UCSD-AML1 (cell line): ENCODE results near the gene ZYX.
"Not testable (repeated sequence)": the region's sequence is repeated elsewhere in the genome, so short reads cannot be mapped to it uniquely, and the experiment has no call there.

Experiments
- DNase-seq: peaks from one replicate; lab custom pipeline; 2025; ENCODE audit not compliant: unreplicated experiment; lab: John Stamatoyannopoulos, UW

ZYX gene

DNA sequence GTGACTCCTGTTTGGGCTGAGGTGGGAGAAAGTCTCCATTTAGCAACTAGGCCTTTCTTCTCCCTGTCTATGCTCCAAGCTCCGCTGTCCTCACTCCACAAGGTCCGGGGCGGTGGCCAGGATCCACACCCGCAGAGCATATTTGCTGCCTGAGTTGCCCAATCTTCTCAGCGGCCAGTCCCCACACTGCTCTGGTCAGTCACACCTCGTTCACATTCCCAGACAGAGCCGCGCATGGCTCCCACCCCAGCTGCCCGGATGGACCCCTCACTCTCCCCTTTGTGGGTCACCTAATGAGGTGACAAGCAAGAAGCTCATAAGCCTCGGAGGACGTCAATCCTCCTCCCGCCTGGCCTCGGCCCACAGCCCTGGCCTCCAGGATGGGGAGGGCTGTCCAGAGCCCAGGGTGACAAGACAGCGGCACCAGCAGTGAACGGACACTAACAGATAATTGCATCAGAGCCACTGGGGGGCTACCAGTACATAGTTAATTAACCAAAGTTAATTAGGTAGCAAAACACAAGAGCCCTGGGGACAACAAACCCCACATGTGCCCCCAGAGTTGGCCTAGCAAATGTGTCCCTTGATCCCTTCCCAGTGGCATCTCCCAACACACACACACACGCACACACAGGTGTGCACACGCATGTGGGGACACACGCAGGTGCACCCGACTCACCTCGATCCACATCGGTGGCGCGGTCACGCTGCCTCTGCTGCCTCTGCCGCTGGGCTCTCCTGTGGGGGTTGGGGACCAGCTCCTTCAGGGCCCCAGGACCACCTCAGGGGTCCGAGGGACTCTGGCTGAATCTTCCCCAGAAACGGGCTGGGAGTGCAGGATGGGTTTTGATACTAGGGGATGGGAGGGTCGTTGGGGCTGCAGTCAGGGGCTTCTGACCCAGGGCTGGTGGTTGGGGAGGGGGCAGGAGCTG, 15.7 kb downstream of the ZYX start:
- DNase-seq, result no peak

DNA sequence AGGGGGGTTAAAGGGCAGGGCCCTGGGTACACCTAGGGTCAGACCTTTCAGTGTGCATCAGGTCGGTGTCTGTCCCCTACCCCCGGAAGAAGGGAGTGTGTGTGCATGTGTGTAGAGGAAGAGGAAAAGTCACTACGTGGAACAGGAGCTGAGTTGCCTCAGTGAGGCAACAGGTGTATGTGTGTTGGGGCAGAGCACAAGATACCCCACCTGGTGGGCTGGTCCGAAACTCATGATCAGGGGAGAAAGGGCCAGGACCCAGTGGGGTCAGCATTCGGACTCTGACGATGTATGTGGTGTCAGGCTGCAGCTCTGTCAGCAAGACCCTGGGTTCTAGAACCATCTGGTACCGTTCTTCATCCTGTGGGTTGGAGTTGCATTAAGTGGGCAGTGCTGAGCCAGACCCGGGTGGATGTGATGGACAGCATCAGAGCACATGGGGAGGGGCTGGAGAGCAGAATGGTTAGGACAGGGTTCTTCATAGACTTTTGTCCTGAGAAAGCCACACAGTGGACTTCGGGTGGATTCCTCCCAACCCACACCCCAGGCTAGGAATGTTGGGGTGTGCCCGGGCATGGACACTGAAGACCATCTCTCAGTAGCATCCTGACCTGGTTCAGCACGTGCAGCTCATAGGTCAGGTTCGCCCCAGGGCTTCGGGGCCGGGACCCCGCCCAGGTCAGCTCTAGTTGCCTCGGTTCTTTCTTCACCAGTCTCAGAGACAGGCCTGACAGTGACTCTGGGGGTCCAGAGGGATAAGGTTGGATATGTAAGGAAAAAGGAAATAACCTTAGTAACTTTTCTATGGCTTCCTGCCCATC, 16.8 kb downstream of the ZYX start:
- no peak for DNase-seq

DNA sequence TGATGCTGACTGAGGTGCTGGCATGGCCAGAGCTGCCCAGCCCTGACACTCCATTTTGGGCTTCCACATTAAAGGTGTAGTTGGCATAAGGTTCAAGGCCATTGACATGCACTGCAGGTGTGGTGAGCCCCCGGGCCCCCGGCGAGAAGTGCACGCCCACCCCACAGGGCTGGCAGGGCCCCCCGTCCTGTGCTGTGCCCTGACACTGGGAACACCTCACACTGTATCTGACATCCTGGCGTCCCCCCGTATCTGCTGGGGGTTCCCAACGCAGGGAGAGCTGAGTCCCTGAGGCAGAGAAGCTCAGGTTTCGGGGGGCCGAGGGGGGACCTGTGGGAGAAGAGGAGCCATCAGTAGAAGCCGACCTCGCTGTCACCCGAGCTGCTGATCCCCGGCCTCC, 17.5 kb downstream of the ZYX start:
- DNase-seq, result no peak

DNA sequence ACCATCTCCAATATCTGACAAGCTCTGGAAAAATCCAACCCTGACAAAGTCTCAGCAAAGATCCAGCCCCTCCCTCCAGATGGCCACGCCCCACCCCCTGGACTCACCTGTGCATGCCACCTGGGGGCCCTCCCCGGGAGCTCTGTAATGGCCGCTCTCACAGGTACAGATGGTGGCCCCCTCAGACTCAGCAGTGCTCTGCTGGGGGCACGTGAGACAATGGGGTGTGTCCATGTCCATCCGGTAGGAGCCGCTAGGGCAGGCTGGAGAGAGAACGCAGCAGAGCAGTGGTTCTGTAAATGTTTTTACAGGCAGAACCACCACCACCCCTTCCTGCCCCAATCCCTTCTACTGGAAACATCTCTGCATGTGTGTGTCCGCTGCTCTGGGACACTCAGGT, 18.0 kb downstream of the ZYX start:
- no peak for DNase-seq

DNA sequence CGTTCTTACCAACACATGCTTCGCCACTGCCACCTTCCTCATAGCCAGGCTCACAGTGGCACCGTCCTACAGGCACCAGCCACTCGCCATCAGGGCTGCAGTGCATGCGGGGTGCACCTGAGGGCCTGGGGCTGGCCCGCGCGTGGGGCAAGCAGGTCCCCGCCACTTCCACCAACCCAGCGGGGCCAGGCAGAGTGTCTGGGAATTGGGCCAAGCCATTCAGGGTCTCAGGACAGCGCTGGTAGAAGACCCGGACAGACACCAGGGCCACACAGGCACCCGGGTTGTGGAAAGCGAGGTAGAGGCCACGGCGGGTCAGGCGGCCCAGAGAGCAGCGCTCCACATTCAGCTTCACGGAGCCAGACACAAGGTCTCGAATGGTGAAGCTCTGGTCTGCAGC, 18.5 kb downstream of the ZYX start:
- DNase-seq, result no peak

DNA sequence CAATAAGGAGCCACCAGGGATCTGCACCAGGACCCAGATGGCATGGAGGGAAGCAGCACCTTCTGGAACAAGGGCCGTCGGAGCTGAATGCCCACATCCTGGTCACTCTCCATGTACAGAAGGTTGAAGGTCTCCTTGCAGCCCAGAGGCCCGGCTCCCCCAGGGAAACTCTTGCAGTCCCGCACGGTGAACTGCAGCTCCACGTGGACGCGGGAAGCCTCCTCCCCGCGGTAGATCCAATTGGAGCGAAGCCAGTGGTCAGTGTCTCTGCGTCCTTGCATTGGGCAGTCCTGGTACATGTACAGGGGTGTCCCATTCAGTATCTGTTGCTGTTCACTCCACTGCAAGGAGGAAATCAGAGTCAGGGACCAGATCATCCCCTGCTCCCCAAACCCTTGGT, 20.1 kb downstream of the ZYX start:
- no peak for DNase-seq

DNA sequence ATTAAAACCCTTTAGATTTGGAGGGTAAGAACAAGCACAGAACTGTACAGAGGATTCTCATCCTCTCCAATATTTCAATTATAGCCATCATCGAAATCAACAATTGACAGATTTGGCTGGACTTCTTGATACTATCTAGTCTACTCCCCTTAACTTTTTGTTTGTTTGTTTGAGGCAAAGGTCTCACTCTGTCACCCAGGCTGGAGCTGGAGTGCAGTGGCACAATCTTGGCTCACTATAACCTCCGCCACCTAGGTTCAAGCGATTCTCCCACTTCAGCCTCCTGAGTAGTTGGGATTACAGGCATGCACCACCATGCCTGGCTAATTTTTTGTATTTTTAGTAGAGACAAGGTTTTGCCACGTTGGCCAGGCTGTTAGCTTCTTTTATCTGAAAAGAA, 21.1 kb downstream of the ZYX start:
- not testable (repeated sequence) for DNase-seq

DNA sequence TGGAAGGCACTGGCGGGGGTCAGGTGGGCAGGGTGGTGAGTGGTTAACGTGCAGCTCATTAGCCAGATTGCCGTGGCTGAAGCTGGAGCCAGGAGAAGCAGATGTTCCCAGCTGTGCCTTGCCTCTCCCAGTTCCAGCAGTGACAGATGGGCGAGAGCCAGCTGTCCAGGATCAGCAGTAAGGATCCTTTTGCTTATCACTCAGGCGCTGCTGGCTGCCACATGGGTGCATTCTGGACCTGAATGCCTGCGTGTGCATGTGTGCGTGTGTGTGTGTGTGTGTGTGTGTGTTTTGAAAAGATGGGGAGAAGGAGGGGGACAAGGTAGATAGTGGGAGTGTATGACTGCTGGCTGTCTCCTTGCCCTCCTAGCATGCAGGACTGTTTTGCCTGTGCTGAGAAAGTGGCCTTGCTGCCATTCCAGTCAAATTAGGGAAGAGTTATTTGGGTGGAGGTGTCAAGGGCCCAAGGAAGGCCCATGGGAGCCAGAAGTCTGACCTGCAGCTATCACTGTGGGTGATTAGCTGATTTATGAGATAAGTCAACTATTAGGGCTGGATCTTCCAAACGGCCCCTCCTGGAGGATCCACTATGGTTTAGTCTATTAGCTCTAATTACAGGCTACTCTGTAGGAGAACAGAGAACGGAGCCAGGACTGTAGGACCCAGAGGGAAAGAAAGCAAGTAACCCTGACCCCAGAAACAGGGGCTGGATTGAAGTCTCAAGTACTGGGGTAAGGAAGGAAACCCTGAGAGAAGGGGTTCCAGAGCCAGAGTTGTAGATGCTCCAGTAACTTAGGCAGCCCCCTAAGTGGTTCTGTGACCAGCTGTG, 24.2 kb downstream of the ZYX start:
- no peak for DNase-seq

DNA sequence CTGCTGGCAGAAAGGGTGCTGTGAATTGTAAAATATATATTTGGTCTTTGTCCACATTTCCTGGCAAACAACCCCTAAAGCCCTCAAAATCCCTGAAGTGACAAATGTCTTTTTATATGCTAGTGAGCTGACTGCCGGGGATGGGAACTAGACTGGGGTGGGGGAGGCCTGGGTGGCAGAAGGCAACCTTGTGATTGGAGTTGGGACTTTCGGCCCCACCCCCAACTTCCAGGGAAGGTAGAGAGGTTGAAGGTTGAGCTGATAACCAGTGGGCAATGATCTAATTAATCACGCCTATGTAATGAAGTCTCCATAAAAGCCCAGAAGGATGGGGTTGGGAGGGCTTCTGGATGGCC, 24.8 kb downstream of the ZYX start:
- DNase-seq, result no peak

DNA sequence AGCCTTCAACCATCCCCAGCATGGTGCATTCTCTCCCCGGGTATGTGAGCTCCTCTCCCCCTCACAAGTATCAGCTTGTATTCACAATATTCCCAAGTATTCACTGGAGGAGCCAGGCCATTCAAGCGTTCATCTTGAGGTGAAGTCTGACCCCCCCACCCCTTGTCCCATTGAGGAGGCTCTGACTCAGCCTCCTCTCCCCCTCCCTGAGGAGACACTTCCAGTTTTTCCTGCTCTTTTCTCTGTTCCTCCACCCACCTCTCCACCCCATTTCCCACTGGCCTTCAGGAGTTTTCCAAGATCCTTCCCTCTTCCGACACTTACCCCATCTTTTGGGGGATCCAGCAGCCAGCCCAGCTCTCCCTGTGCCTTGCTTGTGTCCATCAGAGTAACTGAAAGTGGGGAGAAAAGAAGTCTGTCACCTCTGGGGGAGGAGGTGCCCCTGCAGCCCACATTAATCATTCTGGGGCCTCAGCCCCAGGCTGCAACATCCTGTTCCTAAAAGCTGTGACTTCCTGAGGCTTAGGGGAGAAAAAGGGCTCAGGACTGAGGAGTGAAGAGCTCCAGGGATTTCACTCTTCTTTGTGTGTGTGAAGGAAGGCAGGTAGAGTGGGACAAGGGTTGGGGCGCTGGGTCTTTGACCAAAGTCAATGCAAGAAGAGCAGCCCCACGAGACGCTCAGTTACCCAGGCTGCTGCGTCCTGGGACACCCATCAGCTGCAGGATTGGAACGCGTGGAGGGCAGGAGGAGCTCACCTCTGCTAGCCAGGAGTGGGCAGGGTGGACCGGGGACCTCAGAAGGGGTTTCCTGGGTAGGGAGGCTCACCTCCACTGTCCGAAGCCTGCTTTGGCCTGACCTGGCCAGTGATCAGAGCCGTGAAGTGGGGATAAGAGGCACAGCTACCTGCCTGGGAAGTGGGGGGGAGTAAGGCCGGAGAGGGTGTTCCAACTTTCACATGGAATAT, 26.4 kb downstream of the ZYX start:
- DNase-seq, result peak; percentile 28

DNA sequence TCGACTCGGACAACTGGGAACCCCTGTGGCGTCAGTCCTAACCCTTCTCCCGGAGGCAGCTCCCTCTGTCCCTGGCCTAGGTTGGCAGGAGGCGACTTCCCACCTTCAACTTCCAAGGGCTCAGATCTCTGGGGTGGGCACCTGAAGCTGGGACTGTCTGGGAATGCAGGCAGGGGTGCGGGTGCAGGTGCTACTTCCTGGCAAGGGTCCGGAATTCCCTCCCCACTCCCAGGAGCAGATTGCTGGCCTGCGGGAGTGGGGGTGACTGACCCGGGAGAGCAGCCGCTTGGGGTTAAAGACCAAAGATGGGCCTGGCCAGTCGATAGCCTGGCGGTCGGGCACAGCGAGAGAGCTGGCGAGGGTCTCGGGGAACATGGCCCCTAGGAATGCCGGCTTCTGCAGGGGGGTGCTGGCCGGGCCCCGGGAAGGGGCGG, 27.1 kb downstream of the ZYX start:
- DNase-seq, result no peak

DNA sequence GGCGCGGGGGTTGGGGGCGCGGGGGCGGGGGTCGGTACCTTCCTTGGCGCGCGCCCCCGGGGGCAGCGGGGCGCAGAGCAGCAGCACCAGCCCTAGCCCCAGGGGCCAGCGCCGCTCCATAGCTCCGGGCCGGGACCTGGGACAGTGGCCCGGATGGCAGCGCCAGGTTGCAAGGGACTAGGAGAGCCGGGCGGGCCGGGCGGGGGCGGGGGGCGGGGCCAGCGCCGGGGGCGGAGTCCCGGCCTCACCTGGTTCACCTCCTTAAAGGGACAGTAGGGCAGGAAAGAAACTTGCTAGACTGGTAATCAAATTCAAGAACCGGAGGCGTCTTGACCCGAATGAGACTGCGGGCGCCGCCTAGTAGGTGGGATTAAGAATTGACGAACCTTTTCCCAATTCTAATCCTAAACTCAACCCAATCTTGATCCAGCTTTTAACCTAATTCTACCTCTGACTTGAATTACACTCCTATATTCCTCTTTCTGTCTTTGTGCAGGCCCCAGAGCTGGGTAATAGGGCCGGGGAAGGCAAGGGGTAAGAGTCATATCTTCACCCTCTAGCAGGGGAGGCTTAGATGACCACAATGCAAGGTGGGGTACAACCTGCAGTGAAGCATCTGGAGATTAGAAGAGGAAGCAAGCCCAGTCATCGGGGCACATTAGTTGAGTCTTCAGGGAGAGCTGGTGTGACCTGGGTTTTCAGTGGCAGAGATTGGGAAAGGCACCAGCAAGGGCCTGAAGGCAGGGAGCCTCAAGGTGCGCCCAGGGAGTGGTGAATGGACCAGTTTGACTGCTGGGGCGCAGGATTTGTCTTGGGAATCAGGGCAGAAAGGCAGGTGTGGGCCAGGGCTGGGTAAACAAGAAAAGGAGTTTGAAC, 27.8 kb downstream of the ZYX start, which contains the start of gene EPHA1:
EPHA1 (minus strand) TSS at position 171 of the 876 bp plus-strand sequence; CDS start at position 120, 51 bp downstream.
- DNase-seq, result no peak

DNA sequence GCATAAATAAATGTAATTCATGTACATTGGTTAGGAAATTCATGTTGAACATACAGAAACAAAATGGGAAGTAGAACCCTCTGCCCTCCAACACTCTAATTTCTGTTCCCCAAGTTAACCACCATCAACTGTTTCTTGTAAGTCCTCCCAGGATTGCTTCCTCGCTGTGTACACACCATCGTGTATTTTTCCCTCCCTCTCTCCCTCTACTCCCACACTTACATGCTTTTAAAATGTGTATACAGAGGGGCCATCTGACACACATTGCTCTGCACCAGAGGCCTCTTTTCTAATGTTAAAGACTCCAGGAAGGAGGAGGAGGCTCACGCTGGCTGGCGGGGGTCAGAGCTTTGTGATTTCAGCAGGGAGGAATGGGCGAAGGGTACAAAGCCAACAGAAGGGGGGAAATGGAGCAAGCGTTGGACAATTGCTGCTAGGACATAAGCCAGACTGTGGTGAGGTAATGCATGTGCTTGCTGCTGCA, 29.4 kb downstream of the ZYX start:
- no peak for DNase-seq

DNA sequence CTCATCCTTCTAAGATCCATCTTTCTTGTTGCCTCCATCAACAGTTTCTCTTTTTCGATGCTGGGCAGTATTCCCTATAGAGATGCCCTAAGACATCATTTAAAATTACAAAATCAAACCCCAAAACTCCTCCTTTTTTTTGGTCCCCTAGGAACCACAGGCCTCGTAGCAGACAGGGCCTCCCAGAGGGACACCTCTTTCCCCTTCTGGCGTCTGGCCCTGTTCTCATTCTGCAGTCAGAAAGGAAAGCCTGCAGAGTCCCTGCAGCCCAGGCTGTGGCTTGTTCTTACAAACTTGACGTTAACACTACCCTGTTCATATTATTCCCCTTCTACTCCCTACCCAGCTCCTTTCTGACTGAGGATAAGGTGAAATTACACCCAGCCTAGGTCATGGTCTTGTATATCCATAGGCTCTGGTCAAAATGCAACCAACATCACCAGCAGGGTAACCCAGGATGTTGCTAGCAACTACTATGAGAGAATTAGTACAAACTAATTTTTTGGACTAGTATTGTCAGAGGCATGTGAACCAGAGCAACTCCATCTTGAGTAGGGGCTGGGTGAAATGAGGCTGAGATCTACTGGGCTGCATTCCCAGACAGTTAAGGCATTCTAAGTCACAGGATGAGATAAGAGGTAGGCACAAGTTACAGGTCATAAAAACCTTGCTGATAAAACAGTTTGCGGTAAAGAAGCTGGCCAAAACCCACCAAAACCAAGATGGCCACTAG, 31.0 kb downstream of the ZYX start:
- DNase-seq, result no peak

DNA sequence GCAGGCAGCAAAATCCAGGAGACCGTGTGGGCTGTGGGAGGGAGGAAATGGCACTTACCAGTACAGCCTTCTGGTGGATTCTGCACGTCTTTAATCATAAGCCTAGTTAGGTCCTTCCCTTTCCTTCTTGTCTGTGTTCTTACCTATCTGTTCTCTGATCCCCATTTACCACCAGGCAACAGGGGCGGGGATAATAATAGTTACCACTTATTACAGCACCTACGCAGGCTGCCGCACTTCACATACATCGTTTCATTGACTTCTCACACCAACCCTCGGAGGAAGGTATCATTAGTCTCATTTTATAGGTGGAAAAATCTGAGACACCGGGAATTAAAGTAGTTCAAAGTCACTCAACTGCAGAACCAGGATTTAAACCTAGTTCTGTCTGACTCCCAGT, 32.0 kb downstream of the ZYX start:
- no peak for DNase-seq

DNA sequence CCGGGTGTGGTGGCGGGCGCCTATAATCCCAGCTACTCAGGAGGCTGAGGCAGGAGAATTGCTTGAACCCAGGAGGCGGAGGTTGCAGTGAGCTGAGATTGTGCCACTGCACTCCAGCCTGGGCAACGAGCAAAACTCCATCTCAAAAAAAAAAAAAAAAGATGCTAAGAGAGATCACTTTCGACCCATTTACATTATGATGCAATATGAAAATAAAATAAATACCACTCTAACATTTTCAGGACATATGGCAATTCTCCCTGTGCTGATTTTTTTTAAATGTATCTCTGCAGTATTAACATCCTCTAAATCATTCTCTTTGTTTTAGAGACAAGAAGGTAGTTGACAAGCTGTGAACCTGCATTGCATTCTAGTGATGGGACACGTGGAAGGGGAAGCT, 34.1 kb downstream of the ZYX start:
- DNase-seq, result not testable (repeated sequence)

DNA sequence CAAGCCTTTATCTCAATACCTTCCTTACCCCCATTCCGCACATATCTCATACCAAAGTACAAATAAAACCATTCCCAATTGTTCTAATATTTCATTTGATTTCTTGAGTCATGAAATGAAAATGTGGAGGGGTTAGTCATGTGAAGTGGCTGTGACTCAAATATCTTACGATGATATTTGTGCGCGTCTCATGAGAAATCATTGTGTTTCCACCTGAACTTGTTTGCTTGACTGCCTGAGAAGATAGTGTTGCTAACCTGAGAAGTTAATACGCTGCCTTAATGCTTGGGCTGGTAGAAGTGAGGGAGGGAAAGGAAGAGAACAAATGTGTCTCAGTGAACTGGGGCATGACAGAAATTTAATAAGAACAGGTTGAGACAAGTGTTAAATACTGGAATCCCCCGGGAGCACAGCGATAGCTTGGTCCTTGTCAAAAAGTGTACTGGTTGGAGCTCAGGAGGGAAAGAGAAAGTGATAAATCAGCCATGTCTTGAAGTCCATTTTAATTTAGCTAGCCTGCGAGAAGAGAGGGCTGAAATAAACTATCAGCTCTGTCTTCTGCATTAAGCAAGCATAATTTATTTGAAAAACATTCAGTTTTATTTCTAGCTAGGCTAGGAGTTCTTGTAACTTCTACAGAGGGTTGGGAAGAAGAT, 34.7 kb downstream of the ZYX start:
- no peak for DNase-seq
